ENCODE measurements around the gene COX17.

Gene COX17

GRCh38 chr3:119643528-119643927 is 33.7 kb downstream of the COX17 start:
- DNase-seq (ENCODE audit: low read depth) = peak; percentile 76

- DNase-seq (ENCODE audit: low read depth) = no peak
Measured at GRCh38 chr3:119642746-119643473, 34.3 kb downstream of the COX17 start.

GRCh38 chr3:119641416-119641815 is 35.8 kb downstream of the COX17 start:
- no peak for DNase-seq (ENCODE audit: low read depth)

DNA sequence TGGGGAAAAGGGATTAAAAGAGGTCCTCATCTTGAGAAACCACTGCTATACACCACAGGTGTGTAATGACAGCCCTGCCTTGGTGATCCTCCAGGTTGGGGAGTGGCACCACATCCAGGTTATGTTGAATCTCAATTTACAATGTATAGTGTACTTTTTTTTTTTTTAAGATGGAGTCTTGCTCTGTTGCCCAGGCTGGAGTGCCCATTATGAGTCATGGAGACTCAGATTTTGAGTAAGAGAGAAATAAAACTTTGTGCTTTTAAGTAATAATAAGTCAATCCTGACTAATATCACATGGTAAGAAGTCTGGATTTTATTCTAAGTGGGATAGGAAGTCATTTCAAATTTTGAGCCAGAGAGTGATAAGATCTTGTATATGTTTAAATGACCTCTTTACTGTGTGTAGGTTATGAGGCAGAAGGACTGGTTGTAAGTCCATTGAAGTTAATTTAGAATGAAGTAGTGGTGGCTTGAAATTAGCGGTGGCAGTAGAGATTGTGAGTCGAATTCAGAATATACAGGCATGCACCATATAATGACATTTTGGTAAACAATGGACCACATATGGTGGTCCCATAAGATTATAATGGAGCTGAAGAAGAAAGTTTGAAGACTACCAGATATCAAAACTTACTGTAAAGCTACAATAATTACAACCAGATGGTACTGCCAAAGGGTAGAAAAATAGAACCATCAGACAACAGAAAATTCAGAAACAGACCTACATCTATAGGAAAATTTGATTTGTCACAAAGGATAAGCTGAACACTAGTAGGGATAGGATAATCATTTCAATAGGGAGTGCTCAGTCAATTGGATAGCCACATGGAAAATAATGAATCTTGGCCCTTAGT is 37.5 kb downstream of the COX17 start:
- DNase-seq (ENCODE audit: low read depth) = no peak

DNA sequence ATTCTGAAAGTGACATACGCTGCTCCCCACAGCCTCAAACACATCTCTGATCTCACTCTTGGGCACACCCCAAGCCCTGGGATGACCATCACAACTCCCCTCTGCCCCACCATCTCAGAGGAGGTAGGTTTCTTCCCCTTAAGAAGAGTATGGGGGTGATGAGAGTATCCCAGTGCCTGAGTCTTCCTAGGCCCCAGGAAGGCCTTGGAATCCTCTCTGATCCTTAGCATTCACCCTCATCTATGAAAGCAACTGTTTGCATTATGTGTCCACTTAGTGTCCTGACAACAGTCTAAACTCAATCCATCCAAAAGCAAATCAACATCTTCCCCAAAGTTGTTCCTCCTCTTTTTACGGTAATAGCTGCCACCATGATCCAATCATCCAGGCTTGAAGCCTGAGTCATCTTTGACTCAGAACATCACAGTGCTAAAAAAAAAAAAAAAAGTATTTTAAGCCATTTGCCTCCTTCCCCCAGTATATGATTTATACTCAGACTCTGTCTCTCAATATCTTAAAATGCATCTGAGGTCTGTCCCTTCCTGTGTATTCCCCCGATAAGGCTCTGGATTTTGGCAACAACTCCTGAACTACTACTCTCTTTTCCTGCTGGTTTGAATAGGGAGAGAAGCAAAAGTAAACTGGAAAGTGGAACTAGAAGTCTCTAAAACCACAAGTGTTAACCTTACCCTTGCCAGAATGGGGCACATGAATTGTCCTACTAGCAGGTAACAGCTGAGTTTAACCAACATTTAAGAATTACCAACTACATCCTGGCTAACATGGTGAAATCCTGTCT is 39.3 kb downstream of the COX17 start:
- DNase-seq (ENCODE audit: low read depth) = peak; percentile 91

GRCh38 chr3:119636891-119637611 is 40.2 kb downstream of the COX17 start:
- no peak for DNase-seq (ENCODE audit: low read depth)

GRCh38 chr3:119636249-119636648 is 41.0 kb downstream of the COX17 start:
- no peak for DNase-seq (ENCODE audit: low read depth)

DNA sequence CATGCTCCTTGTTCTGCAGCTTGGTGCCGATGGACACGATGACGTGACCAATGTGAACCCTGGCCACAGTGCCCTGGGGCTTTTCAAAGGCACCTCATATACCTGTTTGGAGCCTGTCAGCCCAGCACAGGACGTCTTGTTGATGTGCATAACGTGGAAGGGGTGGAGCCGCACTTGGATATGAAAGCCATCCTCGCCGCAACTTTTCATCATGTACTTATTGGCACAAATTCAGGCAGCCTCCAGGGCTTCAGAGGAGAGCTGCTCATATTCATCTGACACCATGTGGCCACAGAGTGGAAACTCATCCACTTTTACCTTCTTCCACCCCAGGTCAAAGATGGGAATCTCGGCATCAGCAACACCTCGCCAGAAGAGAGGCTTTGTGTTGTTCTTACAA is 41.5 kb downstream of the COX17 start:
- no peak for DNase-seq (ENCODE audit: low read depth)

DNA sequence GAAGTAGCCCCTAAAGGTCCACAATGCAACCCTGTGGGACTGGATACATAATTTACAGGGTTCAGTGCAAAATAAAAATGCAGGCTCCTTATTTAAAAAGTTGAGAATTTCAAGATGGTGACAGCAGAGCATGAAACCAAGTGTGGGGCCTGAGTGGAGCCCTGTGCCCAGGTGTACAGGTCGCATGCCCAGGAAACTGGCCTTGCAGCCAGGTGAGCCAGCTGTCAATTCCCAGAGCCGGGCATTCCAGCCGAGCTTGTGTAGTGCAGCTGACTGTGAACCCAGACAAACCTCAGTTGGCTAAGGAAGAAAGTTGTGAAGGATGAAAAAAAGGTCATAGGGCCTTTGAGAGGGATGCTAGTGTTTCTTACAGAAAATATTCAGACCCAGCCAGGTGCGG is 44.4 kb downstream of the COX17 start:
- no peak for DNase-seq (ENCODE audit: low read depth)

GRCh38 chr3:119632216-119632615 is 45.0 kb downstream of the COX17 start:
- DNase-seq (ENCODE audit: low read depth) = no peak

DNA sequence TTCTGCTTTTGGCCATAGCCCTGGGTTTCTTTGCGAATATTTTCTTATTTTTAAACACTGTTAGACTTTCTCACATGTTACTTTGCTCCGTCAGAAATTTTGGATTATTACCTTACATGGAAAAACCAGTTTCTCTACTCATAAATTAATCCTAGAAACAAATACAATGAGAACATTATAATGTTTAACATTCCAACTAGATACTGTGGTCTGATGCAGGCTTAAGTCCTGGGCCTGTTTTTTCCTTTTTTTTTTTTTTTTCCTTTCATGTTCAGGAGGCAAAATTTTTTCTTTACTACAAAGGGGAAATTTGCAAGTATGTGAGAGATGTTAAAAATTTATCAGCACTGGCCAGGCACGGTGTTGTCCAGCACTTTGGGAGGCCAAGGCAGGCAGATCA is 45.7 kb downstream of the COX17 start:
- DNase-seq (ENCODE audit: low read depth) = no peak

GRCh38 chr3:119630880-119631329 is 46.3 kb downstream of the COX17 start:
- DNase-seq (ENCODE audit: low read depth) = no peak

GRCh38 chr3:119630128-119630879 is 46.9 kb downstream of the COX17 start:
- DNase-seq (ENCODE audit: low read depth) = no peak

DNA sequence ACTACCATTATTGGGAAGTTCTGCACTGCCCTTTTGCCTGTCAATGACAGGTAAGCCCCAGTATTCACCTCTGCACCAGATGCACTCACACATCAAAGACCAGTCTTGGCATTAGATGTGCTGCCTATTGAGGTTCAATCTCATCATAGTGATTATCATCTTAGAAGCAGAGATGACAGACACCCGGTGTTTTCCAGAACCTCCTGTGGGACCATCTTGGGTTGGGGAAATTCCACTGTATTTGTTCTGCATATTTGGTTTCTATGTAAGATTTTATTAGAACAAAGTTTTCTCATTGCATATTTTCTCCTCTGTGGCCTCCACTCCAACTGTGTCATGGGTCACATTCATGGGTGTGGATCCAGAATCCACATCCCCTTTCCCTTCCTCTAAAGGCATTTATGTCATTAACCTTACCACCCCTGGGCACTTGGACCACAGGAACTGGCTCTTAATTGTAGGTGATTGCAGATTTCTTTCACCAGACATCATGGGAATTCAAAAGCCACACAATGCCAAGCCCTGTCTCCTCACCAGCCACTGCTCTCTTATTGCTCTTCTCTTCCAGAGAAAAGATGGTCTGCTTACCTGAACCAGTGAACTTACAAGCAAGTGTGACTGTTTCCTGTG is 48.3 kb downstream of the COX17 start:
- peak; percentile 48 for DNase-seq (ENCODE audit: low read depth)

DNA sequence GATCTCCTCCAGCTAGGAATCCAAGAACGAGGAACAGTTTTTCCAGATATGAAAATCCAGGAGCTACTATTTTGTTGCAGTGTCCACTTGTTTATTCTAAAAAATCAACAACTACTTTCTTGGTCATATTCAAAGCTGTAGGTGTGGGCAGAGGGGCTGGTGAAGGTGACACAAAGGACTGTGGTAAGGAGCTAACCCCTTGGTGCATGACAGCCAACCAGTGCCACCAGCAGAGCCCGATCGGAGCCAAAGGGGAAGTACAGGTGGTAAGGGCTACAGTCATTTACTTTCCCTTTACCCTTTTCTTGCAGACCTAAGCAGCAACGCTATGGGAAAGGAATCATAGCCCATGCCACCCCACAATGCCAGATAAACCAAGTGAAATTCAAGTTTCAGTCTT is 48.8 kb downstream of the COX17 start:
- DNase-seq (ENCODE audit: low read depth) = no peak

GRCh38 chr3:119627461-119627860 is 49.7 kb downstream of the COX17 start:
- DNase-seq (ENCODE audit: low read depth) = no peak

- no peak for DNase-seq (ENCODE audit: low read depth)
Measured at GRCh38 chr3:119626196-119626595, 51.0 kb downstream of the COX17 start.

DNA sequence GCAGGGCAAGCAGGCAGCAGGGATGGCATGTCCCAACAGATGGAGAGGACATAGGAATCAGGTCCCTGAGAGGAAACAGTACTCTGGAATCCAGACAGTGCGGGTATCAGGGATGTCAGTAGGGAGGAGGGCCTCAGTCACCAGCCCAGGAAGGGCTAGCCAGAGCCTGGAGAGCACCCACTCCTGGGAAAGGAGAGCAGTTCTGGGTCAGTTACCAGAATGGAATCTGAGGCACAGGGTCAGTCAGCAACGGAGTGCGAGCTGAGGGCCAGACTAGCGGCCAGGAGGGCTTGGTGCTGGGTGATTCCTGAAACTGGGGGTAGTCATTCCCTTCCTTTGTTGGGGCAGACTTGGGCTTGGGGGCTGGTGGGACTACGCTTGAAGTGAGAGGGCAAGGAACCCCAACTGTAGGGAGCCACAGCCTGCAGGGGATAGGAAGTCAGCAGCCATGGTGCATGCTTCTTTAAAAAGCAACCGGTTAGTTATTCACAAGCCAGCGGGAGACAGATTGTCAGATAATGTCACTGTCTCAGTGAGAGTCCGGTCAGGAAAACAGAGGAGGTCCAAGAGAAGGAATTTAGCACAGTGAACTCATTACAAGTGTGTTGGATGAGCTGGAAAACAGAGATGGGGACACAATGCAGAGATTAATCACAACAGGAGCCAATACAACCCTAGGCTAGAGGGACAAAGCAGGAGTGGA is 51.6 kb downstream of the COX17 start:
- DNase-seq (ENCODE audit: low read depth) = no peak

GRCh38 chr3:119624002-119624720 is 53.0 kb downstream of the COX17 start:
- DNase-seq (ENCODE audit: low read depth) = no peak
